ENCODE data around the gene ZBTB20. TPM values are rescaled to one million over a fixed set of nuclear protein-coding genes. Genes with fewer than 3 reads are reported as not detected.

Gene ZBTB20
- total RNA-seq, 1 donor from 2014 or later = 27.5 TPM

DNA sequence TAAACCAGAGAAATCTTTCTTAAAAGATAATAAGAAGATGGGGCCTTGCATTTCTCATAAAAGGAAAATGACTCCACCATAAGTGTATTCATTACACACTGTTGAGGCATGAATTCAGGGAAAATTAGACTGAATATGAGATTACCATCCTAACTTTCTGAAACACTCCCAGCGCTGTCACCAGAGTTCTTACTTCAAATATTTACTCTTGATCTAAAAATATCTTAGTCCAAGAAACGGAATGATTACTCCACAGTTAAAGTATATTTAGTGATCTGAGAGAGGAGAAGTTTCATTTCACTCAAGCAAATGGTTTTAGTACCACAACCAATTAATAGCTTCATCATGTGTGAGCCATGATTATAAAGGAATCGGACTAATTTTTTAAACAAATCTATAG, 300.3 kb downstream of the ZBTB20 start:
- H3K27ac Mint-ChIP-seq (ENCODE audit: unreplicated experiment) = no peak overlapping the region
- TF ChIP-seq, protein P1, sequence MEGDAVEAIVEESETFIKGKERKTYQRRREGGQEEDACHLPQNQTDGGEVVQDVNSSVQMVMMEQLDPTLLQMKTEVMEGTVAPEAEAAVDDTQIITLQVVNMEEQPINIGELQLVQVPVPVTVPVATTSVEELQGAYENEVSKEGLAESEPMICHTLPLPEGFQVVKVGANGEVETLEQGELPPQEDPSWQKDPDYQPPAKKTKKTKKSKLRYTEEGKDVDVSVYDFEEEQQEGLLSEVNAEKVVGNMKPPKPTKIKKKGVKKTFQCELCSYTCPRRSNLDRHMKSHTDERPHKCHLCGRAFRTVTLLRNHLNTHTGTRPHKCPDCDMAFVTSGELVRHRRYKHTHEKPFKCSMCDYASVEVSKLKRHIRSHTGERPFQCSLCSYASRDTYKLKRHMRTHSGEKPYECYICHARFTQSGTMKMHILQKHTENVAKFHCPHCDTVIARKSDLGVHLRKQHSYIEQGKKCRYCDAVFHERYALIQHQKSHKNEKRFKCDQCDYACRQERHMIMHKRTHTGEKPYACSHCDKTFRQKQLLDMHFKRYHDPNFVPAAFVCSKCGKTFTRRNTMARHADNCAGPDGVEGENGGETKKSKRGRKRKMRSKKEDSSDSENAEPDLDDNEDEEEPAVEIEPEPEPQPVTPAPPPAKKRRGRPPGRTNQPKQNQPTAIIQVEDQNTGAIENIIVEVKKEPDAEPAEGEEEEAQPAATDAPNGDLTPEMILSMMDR (IDR thresholded peaks at IDR 0.05; ENCODE audit: partially characterized antibody, unreplicated experiment) = no peak
- H3K27me3 Mint-ChIP-seq (ENCODE audit: unreplicated experiment) = no peaks in the 10 kb centered on the region
- H3K36me3 Mint-ChIP-seq (ENCODE audit: unreplicated experiment) = no peaks in the 10 kb centered on the region
- H3K4me1 Mint-ChIP-seq (ENCODE audit: low read depth, unreplicated experiment) = peaks cover 6% of the 10 kb centered on the region
- no peaks in the 10 kb centered on the region for H3K9me3 Mint-ChIP-seq (ENCODE audit: unreplicated experiment)
- no peak for DNase-seq
- no peak overlapping the region for H3K4me3 Mint-ChIP-seq (ENCODE audit: unreplicated experiment)

DNA sequence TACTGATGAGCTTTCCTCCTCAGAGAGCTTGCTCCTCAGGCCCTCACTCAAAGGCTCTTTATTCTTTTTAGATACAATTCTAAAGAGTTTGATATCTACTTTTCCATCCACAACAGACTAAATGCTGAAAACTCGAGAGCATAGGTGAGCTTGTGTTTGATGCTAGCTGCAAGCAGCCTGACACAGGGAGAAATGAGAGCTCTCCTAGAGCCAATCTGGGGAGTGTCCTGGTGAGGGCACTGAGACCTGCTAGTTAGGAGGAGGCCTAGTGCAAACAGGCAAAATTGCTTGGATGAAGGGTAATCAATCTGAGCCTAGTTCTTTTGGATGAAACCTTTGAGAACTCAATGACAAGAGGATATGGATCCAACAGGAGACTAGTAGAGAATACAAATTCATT, 300.8 kb downstream of the ZBTB20 start:
- H3K27ac Mint-ChIP-seq (ENCODE audit: unreplicated experiment) = no peak overlapping the region
- no peaks in the 10 kb centered on the region for H3K9me3 Mint-ChIP-seq (ENCODE audit: unreplicated experiment)
- H3K36me3 Mint-ChIP-seq (ENCODE audit: unreplicated experiment) = no peaks in the 10 kb centered on the region
- H3K4me1 Mint-ChIP-seq (ENCODE audit: low read depth, unreplicated experiment) = peaks cover 6% of the 10 kb centered on the region
- TF ChIP-seq, protein P1 (IDR thresholded peaks at IDR 0.05; ENCODE audit: partially characterized antibody, unreplicated experiment) = no peak
- H3K27me3 Mint-ChIP-seq (ENCODE audit: unreplicated experiment) = no peaks in the 10 kb centered on the region
- no peak for DNase-seq
- H3K4me3 Mint-ChIP-seq (ENCODE audit: unreplicated experiment) = no peak overlapping the region

DNA sequence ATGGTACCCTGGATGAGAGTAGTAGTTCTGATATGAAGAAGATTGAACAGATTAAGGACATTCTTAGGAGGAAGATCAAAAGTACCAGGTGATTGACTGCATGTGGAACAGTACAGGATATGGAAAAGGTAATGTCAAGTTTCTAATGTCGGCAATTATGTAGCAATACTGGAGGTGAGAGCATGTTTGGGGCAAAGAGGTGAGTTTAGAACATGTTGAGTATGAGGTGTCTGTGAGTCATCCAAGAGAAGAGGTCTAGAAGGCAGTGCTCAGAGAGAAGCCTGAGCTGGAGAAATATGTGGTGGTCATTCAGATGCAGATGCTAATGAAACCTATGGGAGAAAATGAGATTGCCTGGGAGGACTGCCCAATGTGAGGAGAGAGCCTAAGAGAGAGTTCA, 305.6 kb downstream of the ZBTB20 start:
- Mint-ChIP-seq H3K27ac (ENCODE audit: unreplicated experiment) (no peak overlapping the region), H3K9me3 (ENCODE audit: unreplicated experiment) (no peaks in the 10 kb centered on the region), H3K27me3 (ENCODE audit: unreplicated experiment) (no peaks in the 10 kb centered on the region), H3K36me3 (ENCODE audit: unreplicated experiment) (no peaks in the 10 kb centered on the region), H3K4me1 (ENCODE audit: low read depth, unreplicated experiment) (no peaks in the 10 kb centered on the region), H3K4me3 (ENCODE audit: unreplicated experiment) (no peak overlapping the region)
- DNase-seq = no peak
- TF ChIP-seq, protein P1 (IDR thresholded peaks at IDR 0.05; ENCODE audit: partially characterized antibody, unreplicated experiment) = no peak

DNA sequence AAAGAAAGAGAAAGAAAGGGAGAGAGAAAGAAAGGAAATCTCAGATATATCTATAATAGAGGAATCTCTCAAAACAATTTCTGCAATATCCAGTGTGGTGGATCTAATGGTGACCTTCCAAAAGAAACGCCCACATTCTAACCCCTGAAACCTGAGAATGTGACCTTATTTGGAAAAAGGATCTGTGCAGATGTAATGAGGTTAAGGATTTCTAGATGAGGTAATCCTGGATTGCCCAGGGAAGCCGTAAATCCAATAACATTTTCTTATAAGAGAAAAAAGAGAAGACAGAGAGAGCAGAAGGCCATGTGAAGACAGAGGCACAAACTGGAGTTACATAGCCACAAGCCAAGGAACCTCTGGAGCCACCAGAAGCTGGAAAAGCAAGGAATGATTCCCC, 307.6 kb downstream of the ZBTB20 start:
- Mint-ChIP-seq H3K27ac (ENCODE audit: unreplicated experiment) (no peak overlapping the region), H3K36me3 (ENCODE audit: unreplicated experiment) (no peaks in the 10 kb centered on the region), H3K4me1 (ENCODE audit: low read depth, unreplicated experiment) (no peaks in the 10 kb centered on the region), H3K9me3 (ENCODE audit: unreplicated experiment) (no peaks in the 10 kb centered on the region), H3K27me3 (ENCODE audit: unreplicated experiment) (no peaks in the 10 kb centered on the region), H3K4me3 (ENCODE audit: unreplicated experiment) (no peak overlapping the region)
- TF ChIP-seq, protein P1 (IDR thresholded peaks at IDR 0.05; ENCODE audit: partially characterized antibody, unreplicated experiment) = no peak
- no peak for DNase-seq

DNA sequence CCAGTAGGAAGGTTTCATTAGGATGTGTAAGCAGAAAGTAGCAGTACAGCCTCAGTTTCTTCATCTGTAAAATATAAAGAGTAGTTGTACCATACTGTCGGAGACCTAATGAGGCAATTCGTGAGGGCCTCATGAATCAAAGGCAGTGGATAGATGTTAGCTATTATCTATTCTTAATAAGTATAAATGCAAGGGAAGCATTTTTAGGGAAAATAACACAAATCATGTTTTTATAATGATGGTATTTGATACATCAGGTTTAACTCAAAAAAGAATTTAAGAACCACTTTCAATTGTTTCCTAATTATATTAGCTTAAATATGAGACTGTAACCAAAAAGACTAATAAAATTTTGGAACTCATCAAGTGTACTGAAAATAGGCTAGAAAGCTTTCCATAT, 309.1 kb downstream of the ZBTB20 start:
- Mint-ChIP-seq H3K4me3 (ENCODE audit: unreplicated experiment) (no peak overlapping the region), H3K36me3 (ENCODE audit: unreplicated experiment) (no peaks in the 10 kb centered on the region), H3K4me1 (ENCODE audit: low read depth, unreplicated experiment) (no peaks in the 10 kb centered on the region), H3K27me3 (ENCODE audit: unreplicated experiment) (no peaks in the 10 kb centered on the region), H3K27ac (ENCODE audit: unreplicated experiment) (no peak overlapping the region), H3K9me3 (ENCODE audit: unreplicated experiment) (no peaks in the 10 kb centered on the region)
- DNase-seq = no peak
- TF ChIP-seq, protein P1 (IDR thresholded peaks at IDR 0.05; ENCODE audit: partially characterized antibody, unreplicated experiment) = no peak
